Activated T-cell treated with anti-CD3 and anti-CD28 coated beads, Interleukin-2, amount 50 U/mL, for 48 hours (primary cell): ENCODE results near the gene PAN3.

Source experiments
- DNase-seq, 2 experiments: peaks; one replicate each; pipeline ENCODE4 v3.0.0-alpha.2; 2020

Gene PAN3

GRCh38 chr13:28229522-28230411 lies 91.4 kb downstream of the PAN3 start:
- no peak for DNase-seq

GRCh38 chr13:28231642-28232041 lies 93.3 kb downstream of the PAN3 start:
- DNase-seq = no peak

GRCh38 chr13:28237944-28238343 lies 99.6 kb downstream of the PAN3 start:
- DNase-seq = no peak

- no peak for DNase-seq
Observed at GRCh38 chr13:28239374-28239773, 101.0 kb downstream of the PAN3 start.

GRCh38 chr13:28245465-28245864 lies 107.1 kb downstream of the PAN3 start:
- DNase-seq = no peak

GRCh38 chr13:28246891-28247290 lies 108.5 kb downstream of the PAN3 start:
- DNase-seq = no peak

GRCh38 chr13:28248080-28248479 lies 109.7 kb downstream of the PAN3 start:
- no peak for DNase-seq

GRCh38 chr13:28250542-28250941 lies 112.2 kb downstream of the PAN3 start:
- no peak for DNase-seq

GRCh38 chr13:28251466-28251865 lies 113.1 kb downstream of the PAN3 start:
- DNase-seq = no peak

GRCh38 chr13:28252547-28252946 lies 114.2 kb downstream of the PAN3 start:
- no peak for DNase-seq

- no peak for DNase-seq
Observed at GRCh38 chr13:28257305-28257704, 119.0 kb downstream of the PAN3 start.

GRCh38 chr13:28258417-28258816 lies 120.1 kb downstream of the PAN3 start:
- no peak for DNase-seq

- DNase-seq = no peak
Observed at GRCh38 chr13:28267497-28267896, 129.2 kb downstream of the PAN3 start.

- DNase-seq = no peak
Observed at GRCh38 chr13:28268800-28269223, 130.5 kb downstream of the PAN3 start.

- DNase-seq = no peak
Observed at GRCh38 chr13:28271056-28271840, 132.9 kb downstream of the PAN3 start.

- DNase-seq = no peak
Observed at GRCh38 chr13:28273919-28274318, 135.6 kb downstream of the PAN3 start.

- DNase-seq = no peak
Observed at GRCh38 chr13:28282451-28282850, 144.1 kb downstream of the PAN3 start.

GRCh38 chr13:28283600-28283999 lies 145.3 kb downstream of the PAN3 start:
- DNase-seq = no peak

GRCh38 chr13:28286263-28286662 lies 147.9 kb downstream of the PAN3 start:
- no peak for DNase-seq

- no peak for DNase-seq
Observed at GRCh38 chr13:28297341-28297740, 159.0 kb downstream of the PAN3 start.

- DNase-seq = no peak
Observed at GRCh38 chr13:28299916-28300315, 161.6 kb downstream of the PAN3 start.

GRCh38 chr13:28301839-28302238 lies 163.5 kb downstream of the PAN3 start:
- no peak for DNase-seq

GRCh38 chr13:28306325-28306724 lies 168.0 kb downstream of the PAN3 start:
- DNase-seq = no peak

GRCh38 chr13:28313579-28313978 lies 175.2 kb downstream of the PAN3 start:
- peak; percentile 24 for DNase-seq
